Measurements from ENCODE around the gene ZNF117. TPM values are rescaled to one million over a fixed set of nuclear protein-coding genes. Genes with fewer than 3 reads are reported as not detected.

ZNF117 gene
- total RNA-seq, 1 donor from 2014 or later, result 58.6 TPM

Small RNA genes within 50 kb of the gene (small RNA-seq; reads per million reads assigned to genes)
- gene RNU6-1229P, result not detected

Other genes with a start within 250 kb of the ZNF117 start
- gene ZNF138, start 196.6 kb downstream of the ZNF117 start, total RNA-seq, result 65.0 TPM
- 43.8 TPM for gene ZNF273, start 87.8 kb downstream of the ZNF117 start, total RNA-seq
- 26.7 TPM for gene ERV3-1, start 15.7 kb upstream of the ZNF117 start, total RNA-seq